DMS 273 (cell line): ENCODE measurements around the gene ABI1.
"Not testable (repeated sequence)": the region's sequence is repeated elsewhere in the genome, so short reads cannot be mapped to it uniquely, and the experiment has no call there.

Experiments
- DNase-seq: peaks from one replicate; lab custom pipeline; 2025; ENCODE audit not compliant: unreplicated experiment; lab: John Stamatoyannopoulos, UW

The ABI1 gene

DNA sequence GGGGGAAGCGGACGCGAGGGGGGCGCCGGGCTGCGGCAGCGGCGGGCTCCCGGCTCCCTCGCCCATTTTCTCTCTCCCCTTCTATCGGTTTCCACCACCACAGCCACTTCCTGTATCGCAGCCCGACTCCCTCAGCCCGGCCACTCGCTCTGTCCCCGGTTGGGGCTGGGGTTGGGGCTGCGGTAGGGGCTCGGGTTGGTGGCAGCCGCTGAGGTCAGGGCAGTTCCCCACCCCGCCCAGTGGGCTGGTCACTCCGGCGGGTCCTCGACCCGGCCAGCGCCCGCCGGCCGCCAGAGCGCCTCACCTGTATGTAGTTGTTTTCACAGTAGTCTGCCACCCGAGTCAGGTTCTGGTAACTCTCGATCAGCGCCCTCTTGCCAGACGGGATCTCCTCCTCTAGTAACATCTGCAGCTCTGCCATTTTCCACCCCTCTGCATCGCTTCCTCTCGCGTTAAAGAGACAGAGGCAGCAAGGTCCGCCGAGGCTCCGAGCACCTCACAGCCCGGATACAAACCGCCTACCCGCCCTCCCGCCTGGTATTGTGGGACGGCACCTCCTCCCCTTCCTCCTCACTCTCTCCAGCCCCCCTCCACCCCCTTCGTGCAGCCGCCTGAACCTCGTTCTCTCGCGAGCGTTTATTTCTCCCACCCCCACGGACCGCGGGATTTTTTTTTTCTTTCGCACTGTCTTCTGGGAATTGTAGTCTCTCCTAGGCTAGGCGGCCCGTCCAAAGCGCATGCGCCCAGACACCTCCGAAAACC lies at the start of gene ABI1:
Gene ABI1, minus strand, starts transcription at position 516 of the 762 bp plus-strand sequence. Its CDS starts 95 bp downstream, at position 421.
- DNase-seq: peak; percentile 98

DNA sequence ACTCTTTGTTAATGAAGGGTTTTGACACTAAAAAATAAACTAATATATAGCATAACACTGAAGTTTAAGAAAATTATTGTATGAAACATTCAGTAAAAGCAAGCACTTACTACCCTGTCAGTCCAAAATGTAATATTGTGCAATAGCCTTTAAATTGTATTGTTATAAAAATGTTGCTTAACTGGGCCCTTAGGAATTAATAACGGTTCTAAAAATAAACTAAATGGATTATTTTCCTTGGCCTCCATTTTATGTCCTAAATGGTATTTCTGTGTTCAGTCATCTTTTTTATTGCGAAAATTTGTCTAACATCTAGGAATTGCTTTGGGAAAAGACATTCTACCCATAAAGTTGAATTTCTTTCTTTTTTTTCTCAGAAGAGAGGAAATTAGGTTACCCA lies 49.0 kb upstream of the ABI1 start:
- no peak for DNase-seq

DNA sequence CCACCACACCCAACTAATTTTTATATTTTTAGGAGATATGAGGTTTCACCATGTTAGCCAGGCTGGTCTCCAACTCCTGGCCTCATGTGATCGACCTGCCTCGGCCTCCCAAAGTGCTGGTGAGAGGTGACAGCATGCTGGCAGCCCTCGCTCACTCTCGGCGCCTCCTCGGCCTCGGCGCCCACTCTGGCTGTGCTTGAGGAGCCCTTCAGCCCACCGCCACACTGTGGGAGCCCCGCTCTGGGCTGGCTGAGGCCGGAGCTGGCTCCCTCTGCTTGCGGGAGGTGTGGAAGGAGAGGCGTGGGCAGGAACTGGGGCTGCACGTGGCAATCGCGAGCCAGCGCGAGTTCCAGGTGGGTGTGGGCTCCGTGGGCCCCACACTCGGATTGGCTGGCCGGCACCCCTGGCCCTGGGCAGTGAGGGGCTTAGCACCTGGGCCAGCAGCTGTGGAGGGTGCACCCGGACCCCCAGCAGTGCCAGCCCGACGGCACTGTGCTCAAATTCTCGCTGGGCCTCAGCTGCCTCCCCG lies 44.6 kb upstream of the ABI1 start:
- not testable (repeated sequence) for DNase-seq

DNA sequence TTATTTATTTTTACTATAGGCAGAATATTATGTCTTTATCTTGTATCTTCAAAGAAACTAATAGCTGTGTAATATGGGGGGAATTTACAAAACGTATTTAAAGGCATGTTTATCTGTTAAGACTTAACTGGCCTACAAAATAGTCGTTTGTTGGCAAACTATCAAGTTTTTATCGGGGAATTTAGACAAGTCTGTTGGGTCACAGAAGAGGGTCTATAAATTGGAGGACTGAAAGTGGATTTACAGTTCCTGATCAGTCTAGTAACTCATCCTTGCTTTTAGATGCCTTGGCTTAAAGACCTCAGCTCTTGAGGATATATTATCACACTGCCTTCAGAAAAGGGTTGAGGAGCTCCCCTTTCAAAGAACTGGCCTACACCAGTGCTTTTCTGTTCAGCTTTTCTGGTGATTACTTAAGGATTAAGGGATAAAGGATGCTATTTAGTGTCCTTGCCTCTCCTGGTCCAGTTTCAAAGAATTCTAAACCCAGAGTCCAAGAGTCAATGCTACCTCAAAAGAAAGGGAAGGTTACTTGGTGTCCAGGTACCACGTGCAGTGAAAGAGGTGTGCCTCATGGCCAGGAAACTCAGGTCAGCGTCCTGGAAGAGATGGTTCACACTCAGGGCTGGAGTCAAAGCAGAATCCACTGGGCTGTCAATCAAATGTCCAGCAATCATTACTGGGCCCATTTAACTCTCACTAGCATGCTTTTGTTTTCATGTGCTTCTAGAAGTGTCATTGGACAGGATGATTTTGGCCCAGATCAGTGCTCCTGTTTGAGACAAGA lies 42.9 kb upstream of the ABI1 start:
- no peak for DNase-seq

DNA sequence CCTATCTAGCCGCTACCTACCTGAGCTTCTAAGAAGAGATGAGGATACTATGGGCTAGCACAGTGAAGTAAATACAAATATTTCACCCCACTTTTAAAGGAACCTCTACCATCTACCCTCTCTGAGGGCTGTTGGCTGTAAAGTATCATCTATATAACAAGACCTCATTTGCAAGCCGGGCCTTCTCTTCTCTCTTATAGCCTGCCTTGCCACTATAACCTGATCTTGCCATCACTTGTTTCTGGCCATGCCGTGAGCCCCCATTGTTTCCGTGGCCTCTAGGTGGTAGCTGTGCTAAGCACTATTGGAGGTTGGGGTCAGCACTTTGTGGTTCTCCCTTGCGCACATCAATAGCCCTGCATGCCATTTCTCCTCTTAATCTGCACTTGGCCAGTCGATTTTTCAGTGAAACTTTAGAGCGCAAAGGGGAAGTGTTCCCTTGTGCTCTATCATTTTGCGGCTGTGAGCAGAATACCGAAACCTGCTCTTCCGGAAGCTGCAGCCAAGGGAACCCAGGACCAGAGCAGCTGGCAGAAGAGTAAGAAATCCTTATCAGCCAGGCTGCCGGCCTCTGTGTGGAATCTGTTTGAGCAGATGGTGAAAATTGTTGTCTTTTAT lies 31.7 kb upstream of the ABI1 start:
- peak; percentile 85 for DNase-seq

DNA sequence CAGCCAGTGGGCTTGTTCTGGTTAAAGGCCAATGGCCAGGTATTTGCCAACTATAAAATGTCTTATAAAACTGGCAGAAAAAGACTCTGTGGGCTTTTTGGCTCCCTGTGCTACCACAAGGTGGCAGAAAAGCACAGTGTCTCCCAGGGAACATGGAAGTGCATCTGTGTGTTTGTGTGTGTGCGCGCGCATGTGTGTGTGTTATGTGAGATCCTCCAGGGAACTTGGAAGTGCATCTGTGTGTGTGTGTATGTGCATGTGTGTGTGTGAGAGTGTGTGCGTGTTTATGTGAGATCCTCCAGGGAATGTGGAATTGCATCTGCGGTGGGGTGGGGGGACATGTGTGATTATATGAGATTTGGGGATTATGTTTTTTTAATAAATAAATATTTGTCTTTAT lies 30.2 kb upstream of the ABI1 start:
- DNase-seq: peak; percentile 91

DNA sequence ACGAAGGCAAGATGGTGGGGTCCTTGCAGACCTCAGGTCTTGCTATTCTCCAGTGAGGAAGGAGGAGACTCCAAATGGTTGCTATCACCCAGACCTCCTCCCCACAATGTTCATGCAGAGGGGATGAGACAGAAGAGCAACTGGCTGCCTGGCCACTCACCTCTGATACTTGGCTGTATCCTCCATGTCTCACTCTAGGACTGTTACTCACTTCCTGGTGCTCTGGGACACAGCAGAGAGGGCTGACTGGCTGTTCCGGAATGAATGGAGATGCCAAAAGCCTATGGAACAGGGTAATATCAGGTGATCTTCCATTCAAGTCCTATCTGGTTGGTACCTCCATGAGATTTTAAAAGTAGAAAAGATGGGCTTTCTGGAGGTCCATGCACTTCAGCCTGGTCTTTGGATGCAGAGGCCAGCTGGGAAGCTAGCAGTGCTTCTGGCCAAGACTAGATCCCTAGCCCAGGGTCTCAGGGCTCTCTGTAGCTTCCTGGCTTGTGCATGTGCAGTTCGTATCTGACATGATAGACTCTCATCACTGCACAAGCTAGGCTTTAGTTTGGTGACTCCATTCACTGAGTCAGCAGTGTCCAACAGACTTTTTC lies 27.0 kb upstream of the ABI1 start:
- DNase-seq: no peak

DNA sequence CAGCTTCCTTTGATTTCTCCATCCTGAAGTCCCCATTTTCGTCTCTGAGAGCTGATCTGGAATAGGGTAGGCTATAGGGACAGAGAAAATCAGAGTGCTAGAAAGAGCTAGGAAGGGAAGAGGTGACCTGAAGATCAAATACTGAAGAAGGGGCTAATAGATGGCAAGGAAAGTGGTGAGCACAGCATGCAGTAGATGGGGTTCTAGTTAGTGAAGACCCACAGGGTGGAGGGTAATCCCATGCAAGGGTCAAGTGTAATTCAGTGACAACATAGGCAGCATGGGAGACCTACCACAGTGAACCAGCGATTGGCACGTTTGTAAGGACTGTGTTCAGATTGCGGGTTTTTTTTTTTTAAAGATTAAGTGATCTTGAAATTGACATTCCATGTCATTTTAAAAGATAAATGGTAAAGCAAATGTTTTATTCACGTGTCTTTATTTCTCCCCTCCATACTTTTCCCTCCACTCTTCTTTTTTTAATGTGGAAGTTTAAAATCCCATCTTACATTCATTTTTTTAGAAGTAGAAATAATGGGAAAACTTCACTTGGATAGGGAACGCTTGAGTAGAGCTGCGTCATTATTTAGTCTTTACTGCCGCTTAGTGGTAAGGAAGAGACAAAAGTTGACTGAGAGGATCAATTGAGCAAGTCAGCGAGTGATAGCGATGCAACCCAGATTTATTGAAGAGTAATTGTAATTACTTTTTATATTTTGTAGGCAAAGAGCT lies 21.0 kb upstream of the ABI1 start:
- DNase-seq: peak; percentile 74

DNA sequence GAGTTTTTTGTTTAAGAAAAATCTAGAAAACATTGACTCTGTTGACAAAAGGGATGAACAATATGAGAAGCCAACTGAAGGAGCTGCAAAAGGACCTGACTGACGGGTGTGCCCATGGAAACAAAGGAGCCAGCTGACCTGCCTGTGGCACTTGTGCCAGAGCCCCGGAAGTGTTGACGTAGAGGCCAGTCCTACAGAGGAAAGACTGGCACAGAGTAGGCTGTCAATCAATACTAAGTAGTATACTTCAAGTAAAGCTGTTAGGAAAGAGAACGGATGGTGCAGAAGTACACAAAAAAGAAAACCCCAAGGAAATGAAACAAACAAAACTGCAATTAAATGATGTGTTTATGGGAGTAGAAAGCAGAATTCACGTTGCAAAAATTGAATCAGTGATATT lies 19.0 kb upstream of the ABI1 start:
- DNase-seq: peak; percentile 3

DNA sequence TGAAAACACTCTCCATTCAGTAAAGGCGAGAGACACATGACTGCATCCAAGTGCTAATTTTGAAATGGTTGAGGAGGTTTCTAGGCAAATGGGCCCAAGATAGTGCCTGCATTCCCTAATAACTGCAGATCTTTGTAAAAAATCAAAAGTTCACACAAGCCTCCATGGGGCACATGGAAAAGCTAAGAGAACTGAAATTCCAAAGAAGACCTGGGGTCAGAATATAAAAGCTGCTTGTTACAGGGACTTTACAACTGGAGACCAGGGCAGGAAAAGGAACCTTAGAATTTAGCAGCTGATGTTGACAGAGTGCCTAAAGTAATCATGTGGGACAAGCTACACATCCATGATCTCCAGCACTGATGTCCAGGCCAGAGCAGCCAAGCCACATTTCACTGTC lies 10.0 kb upstream of the ABI1 start:
- no peak for DNase-seq

DNA sequence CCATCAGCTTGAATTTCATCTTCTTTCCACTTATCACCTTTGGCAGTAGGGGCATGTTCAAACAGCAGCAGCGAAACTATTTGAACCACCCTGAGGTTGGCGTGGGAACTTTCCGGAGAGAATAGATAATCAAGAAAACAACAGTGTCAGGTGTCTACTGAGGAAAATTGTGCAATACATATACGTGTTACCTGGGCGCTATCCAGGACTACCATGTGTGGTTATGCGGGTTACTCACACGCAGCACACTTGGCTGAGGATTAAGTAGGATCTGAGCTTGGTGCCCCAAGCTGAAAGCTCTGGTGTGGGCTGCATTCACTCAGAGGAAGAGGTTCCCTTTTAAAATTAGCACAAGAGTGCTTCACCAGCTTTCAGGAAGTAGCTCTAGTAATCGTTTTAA lies 8.8 kb upstream of the ABI1 start:
- no peak for DNase-seq

DNA sequence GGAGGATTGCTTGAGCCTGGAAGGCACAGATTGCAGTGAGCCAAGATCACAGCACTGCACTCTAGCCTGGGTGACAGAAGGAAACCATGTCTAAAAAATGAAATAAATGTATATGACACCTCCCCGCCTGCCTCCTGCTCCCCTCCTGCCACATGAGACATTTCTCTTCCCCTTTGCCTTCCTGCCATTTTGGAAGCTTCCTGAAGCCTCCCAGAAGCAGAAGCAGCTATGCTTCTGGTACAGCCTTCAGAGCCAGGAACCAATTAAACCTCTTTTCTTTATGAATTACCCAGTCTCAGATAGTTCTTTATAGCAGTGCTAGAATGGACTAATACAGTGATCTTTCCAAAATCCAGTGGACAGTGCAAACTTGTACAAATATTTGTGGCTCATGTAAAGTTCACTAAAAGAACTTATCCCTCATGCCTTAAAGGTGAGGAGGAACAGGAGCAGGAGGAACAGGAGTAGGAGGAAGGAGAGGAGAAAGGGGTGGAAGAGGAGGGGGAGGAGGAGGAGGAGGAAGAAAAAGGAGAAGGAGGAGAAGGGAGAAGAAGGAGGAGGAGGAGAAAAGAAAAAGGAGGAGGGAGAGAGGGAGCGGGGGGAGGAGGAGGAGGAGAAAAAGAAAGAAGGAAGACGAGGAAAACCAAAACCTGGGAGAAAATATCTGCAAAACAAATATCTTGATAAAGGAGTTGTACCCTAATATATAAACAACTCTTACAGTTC lies 2.8 kb upstream of the ABI1 start:
- DNase-seq: no peak

DNA sequence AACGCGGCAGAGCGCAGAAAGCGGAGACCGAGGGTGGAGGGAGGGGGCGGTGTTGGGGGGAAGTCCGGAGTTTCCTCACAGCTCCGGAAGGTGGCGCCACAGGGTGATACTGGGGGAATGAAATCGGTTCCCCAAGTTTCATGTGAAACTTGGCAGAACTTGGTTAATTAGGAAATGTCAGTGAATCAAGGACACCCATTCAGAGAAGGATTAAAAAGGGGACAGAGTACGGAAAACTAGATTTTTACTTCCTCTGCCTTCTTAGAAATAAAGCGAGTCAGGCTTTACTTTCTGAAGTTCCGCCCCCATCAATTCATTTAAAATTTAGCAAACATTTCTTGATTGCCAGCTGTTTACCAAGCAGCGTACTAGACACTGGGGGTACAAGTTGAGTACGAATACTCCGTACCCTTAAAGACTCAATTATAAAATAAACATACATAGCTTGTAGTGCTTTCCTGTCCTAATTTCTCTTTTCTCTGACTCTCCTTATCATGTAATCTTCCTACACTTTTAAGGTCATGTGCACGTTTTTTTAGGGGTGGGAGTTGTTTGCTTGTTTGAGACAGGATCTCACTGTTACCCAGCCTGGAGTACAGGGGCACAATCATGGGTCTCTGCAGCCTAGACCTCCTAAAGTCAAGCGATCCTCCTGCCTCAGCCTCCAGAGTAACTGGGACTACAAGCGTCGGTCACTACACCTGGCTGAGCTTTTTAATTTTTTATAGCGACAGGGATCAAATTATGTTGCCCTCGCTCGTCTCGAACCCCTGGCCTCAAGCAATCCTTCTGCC lies 644 bp upstream of the ABI1 start:
- no peak for DNase-seq

DNA sequence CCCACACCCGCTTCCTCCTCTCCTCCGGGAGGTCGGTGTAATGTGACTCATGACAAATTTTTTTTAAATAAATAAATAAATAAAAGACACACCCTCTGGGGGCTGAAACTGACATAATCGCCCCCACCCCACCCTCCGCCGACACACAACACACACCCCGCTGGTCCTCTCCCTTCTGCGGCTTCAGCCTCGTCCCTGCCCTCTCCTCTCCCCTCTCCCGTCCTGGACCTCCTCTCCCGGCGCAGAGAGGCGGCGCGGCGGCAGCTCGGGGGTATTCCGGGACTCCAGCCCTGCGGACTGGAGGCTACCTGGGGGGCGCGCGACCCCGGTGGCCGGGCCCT lies 686 bp downstream of the ABI1 start:
- peak; percentile 74 for DNase-seq

DNA sequence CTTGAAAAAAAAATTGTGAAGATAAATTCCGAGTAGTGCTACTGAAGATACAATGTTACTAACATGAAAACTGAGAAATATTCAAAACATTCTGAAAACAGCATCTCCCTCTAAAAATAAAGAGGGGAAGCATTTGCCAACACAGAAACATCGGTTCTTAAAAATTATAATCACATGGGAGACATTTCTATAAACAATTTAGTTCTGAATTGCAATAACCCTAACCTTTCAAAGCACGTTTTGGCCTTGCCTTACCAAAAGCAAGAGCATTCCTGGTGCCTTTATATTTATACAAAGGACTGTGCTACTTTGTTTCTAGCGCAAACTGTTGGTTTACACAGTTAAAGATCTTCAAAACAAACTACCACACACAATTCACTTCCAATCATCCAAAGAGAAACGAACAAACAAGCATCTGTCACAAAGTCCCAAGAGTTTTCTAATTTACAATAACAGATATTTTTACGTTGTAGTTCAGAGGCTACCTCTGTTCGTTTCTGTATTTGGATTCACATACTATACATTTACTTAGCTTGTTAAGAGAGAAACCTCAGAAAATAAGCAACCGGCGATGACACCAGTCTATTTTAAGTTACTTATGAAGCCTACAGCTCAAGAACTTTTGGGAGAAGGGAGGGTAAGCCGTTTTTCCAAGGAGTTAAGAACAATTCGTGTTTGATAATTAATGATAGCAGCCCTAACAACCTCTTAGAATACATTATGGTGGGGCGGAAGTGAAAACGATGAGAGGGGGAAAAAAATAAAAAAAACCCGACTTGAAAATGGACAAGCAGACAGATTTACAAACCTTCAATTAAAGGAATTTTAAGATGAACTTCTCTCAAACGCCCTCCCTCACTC lies 1.3 kb downstream of the ABI1 start:
- DNase-seq: peak; percentile 32

DNA sequence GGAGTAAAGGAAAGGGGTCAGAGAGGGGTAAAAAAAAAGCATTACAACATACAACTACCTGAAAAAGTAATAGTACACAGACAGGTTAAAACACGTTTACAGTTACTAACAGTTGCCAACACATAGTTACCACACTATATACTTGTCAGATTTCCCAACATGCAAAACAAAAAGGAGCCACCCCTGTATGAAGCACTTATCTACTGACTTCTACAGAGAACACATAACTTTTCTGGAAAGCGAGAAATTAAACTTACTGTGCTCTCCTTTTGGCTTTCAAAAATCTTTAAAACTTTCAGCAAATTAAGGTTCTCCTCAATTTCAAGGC lies 2.1 kb downstream of the ABI1 start:
- no peak for DNase-seq

DNA sequence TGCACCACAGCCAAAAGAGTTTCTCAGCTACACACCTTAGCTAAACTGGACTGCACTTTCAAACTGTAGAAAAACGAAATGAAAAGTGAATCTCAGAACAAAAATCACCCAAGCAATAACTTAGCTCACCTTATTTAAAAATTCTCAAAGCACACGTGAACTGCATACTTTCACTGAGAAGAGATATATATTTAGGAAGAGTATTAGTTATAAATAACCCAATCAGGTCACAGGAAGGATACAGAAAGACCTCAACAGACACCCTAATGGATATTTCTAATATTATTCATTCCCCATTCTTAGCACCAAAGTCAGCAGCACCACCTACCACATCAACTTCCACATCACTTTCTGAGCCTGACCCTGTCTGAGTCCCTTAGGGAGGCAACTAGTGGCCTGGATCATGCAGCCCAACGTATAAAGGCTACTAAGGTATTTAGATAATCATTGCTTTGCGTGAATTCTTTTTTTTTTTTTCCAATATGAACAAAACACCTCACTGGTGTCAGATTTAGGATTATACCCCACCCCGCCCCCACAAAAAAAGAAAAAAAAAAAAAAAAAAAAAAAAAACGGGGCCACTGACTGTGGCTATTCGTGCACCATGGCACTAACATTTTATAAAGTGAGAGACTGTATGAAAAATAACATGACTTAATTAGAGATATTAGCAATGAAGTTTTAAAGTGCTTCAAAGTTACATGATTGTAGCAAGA lies 2.6 kb downstream of the ABI1 start:
- peak; percentile 30 for DNase-seq

DNA sequence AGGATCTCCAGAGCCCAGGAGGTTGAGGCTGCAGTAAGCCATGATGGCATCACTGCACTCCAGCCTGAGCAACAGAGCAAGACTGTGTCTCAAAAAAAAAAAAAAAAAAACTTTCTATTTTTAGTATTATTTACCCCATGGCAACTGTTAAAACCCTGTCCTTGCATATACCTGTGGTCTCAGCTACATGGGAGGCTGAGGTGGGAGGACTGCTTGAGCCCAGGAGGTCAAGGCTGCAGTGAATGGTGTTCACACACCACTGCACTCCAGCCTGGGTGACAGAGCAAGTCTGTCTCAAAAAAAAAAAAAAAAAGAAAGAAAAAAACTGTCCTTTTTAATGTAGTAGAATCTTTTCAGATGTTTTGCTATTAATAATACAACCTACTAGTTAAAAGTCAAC lies 3.2 kb downstream of the ABI1 start:
- DNase-seq: not testable (repeated sequence)
